ENCODE data around the gene ENTPD6.

The ENTPD6 gene

GRCh38 chr20:25209911-25210310 lies 14.4 kb downstream of the ENTPD6 start:
- FAIRE-seq, result no peak

DNA sequence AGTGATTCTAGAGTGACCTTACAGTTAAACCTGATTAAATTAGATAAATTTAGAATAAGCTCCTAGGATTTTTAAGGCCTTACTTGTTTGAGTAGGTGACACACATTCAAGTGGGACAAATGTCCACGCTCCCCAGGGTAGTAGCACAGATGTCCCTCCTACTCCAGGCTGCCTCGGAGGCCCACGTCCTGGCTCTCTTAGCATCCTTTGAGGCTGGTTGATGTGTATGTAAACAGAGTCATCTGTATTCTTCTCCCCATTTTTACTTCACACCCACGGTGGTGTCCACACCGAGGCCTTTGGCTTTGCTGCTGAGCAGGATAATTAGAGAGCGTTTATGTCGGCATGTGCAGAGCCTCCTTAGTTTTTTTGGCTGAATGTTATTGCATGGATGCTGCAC lies 15.8 kb downstream of the ENTPD6 start:
- FAIRE-seq, result no peak

- no peak for FAIRE-seq
Measured at GRCh38 chr20:25212242-25212641, 16.7 kb downstream of the ENTPD6 start.

DNA sequence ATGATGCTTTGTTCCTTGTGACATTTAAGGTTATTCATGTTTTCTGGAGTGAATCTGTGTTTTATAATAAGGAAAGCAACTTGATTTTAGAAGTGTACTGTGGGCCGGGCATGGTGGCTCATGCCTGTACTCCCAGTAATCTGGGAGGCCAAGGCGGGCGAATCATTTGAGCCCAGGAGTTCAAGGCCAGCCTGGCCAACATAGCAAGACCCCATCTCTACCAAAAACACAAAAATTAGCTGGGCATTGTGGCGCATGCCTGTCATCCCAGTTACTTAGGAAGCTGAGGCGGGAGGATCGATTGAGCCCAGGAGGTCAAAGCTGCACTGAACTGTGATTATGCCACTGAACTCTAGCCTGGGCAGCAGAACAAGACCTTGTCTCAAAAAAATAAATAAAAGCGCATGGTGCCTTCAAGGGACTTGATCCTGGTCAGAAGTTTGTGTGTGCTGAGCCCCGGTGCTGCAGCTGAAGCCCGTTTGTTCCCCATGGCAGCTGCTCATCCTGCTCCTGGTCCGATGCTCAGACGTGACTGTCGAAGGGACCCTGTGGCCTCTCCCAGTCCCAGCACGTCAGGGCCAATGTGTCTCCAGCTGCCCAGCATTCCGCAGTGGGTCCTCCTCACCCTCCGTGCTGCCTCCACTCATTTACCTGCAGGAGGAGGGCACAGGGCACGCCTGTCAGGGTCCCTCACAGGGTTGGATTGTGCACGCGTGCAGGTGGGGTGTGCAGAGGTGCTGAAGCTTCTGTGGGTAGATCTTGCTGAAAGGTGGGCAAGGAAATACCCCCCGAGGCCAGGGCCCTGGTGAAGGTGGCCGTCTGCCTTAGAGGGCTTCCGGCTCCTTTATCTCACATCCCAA lies 18.3 kb downstream of the ENTPD6 start:
- no peak for FAIRE-seq

- no peak for FAIRE-seq
Measured at GRCh38 chr20:25214426-25214790, 18.9 kb downstream of the ENTPD6 start.

DNA sequence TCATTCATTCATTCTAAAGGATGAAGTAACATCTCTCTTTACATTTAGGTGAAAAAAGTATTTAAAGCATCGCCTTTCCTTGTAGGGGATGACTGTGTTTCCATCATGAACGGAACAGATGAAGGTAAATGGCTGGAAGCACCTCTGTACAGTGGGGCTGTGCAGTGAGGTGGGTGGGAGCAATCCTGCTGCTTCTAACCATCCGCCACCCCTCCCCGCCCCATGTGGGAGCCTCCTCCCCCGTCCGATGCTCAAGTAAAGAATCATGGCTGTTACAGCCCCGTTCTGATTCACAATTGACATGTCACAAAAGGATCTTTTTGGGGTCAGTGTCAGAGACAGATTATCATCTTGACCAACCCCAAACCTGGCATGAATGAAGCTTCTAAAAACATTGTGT lies 19.3 kb downstream of the ENTPD6 start:
- no peak for FAIRE-seq

DNA sequence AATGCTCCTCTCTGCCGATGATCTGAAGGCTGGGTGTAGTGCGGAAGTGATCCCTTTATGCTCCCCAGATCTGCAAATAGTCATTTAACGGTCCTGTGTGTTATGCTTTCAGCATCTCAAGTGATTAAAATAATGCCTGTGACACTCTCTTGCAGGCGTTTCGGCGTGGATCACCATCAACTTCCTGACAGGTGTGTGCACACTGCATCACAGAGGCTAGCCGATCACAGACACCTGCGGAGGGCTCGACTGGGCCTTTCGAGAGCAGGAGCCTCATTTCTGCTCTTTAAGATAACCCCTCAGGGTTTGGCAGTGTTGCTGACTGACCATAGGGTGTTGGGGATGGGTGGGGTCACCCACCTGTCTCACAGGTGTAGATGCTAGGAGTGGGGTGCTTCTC lies 20.0 kb downstream of the ENTPD6 start:
- FAIRE-seq, result no peak

- FAIRE-seq, result no peak
Measured at GRCh38 chr20:25216199-25216945, 20.9 kb downstream of the ENTPD6 start.

- no peak for FAIRE-seq
Measured at GRCh38 chr20:25217161-25218108, 21.9 kb downstream of the ENTPD6 start.

DNA sequence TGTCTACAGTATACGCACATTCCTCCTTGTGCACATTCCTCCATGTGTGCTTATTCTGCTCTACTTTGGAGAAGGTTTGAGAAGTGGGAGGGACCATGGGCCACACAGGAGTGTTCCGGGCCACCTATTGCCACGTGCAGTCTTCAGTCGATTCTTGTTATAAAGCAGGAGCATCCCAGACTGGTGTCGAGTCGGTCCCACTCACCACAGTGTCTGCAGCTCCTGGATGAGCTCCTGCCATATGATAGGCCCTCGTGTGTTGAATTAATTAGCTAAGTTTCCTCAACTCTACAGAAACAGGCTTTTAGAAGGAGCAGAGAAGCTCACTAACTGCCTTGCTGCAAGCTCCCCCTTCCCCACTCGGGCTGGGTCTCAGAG lies 22.6 kb downstream of the ENTPD6 start:
- no peak for FAIRE-seq

DNA sequence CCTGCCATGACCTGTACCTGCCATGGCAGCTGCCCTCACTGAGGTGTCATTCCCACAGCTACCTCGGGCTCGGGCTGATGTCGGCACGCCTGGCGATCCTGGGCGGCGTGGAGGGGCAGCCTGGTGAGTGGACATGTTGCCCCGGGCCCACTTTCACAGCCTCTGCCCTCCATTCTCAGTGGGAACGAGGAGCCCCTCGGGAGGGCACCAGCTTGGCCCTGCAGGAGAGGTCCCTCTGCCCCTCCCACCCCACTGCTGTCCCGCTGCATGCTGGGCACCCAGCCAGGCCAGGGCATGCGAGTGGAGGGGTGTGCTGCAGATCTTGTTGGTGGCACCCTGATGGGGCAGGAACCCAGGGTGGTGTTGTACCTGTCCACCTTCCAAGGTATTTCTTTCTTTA lies 23.0 kb downstream of the ENTPD6 start:
- FAIRE-seq, result no peak

DNA sequence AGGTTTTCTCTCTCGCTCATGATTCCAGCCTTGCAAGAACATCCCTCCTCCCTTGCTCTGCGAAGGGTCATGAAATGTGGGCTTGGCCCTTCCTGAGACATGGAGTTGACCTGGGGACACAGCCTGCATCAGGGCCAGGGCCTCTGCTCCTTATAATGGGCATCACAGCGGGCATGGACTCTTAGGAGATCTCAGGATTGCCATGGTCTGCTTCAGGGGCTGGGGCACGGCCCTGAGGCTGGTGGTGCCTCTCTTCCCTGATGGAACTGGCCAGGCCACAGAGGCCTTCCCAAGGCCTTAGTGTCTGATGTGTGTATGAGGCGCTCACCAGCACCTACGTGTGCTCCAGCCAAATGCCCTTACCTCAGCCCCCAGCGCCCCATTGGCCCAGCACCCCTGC lies 23.9 kb downstream of the ENTPD6 start:
- no peak for FAIRE-seq

DNA sequence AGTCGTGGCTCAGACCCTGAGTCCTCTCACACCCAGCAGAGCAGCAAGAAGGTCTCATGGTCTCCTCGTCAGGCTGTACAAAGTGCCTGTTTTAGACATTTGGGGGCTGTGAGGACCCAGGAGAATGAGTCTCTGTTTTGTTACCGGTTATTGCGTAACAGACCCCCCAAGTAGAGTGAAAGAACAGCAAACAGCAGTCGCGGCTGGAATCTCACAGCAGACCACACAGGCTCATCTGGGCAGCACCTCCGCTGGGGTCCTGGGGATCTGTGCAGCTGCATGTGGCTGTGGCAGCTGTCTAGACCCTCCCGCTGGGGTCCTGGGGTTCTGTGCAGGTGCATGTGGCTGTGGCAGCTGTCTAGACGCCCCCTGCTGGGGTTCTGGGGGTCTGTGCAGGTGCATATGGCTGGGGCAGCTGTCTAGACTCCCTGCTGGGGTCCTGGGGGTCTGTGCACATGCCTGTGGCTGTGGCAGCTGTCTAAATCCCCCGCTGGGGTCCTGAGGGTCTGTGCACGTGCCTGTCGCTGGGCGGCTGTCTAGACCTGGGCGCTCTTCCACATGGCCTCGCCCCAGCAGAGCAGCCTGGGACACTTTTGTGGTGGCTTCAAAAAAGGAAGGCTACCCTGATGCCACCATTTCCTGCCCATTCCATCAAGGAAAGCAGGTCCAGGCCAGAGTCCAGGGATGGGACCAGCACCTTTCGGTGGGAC lies 24.7 kb downstream of the ENTPD6 start:
- no peak for FAIRE-seq

DNA sequence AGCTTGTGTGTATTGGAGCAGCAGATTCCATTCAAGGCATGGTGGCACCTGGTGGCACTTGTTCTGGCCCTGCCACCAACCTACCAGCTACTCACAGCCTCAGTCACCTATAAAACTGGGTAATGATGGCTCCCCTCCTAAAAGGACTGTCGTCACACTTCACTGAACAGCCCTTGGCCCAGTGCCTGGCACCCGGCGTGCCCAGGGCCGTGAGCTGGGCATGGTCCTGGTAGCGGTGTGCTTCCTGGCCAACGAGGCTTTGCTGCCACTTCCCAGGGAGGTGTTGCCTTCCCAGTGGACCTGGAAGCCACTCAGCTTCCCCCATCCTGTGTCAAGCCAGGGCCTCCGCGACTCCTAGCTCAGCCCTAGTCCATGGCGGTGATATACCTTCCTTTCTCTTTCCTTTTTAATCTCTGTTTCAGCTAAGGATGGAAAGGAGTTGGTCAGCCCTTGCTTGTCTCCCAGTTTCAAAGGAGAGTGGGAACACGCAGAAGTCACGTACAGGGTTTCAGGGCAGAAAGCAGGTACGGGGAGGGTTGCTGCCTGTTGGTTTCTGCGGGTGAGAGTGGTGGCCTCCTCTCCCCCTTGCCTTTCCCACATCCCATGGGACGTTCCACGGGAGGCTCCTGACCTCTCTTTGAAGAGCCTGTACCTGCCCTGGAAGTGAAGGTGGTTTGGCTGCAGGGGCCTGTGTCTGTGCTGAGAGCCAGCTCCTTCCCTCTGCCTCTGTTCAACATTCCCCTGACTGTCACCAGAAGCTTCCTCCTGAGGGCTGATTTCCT lies 25.5 kb downstream of the ENTPD6 start:
- FAIRE-seq, result no peak

GRCh38 chr20:25221592-25222460 lies 26.3 kb downstream of the ENTPD6 start:
- no peak for FAIRE-seq

- FAIRE-seq, result no peak
Measured at GRCh38 chr20:25222461-25223178, 27.1 kb downstream of the ENTPD6 start.

- no peak for FAIRE-seq
Measured at GRCh38 chr20:25223179-25223661, 27.7 kb downstream of the ENTPD6 start.

GRCh38 chr20:25223765-25224720 lies 28.5 kb downstream of the ENTPD6 start:
- FAIRE-seq, result no peak

All from endometrium (tissue), 2 donors.